Measurements from ENCODE around the gene CD7.
A peak's percentile ranks its signal among the peaks of the same experiment; 100 is the strongest.

The CD7 gene

GRCh38 chr17:82332669-82333278, 15.4 kb upstream of the CD7 start:
- in situ Hi-C loops (cut with HindIII; ENCODE audit: low sequenced_read_pairs) = no loop called here
- H3K4me3 ChIP-seq (ENCODE audit: low read depth, low read length) = peak overlapping the region; percentile 44
- peak; percentile 45 for DNase-seq (ENCODE audit: low read depth)
- TF ChIP-seq CTCF (IDR thresholded peaks at IDR 0.05; ENCODE audit: low read depth, low read length, missing control alignments) = no peak

- TF ChIP-seq CTCF (IDR thresholded peaks at IDR 0.05; ENCODE audit: low read depth, low read length, missing control alignments) = no peak
- H3K4me3 ChIP-seq (ENCODE audit: low read depth, low read length) = no peak overlapping the region
- DNase-seq (ENCODE audit: low read depth) = no peak
- in situ Hi-C loops (cut with HindIII; ENCODE audit: low sequenced_read_pairs) = no loop called here
Observed at GRCh38 chr17:82331345-82331939, 14.0 kb upstream of the CD7 start.

GRCh38 chr17:82330322-82331239, 13.2 kb upstream of the CD7 start:
- no peak for DNase-seq (ENCODE audit: low read depth)
- no peak for TF ChIP-seq CTCF (IDR thresholded peaks at IDR 0.05; ENCODE audit: low read depth, low read length, missing control alignments)
- H3K4me3 ChIP-seq (ENCODE audit: low read depth, low read length) = no peak overlapping the region
- in situ Hi-C loops (cut with HindIII; ENCODE audit: low sequenced_read_pairs) = no loop called here

- in situ Hi-C loops (cut with HindIII; ENCODE audit: low sequenced_read_pairs) = no loop called here
- H3K4me3 ChIP-seq (ENCODE audit: low read depth, low read length) = no peak overlapping the region
- no peak for DNase-seq (ENCODE audit: low read depth)
- TF ChIP-seq CTCF (IDR thresholded peaks at IDR 0.05; ENCODE audit: low read depth, low read length, missing control alignments) = no peak
Observed at GRCh38 chr17:82329683-82330321, 12.4 kb upstream of the CD7 start.

GRCh38 chr17:82328994-82329507, 11.6 kb upstream of the CD7 start:
- in situ Hi-C loops (cut with HindIII; ENCODE audit: low sequenced_read_pairs) = no loop called here
- DNase-seq (ENCODE audit: low read depth) = no peak
- H3K4me3 ChIP-seq (ENCODE audit: low read depth, low read length) = no peak overlapping the region
- TF ChIP-seq CTCF (IDR thresholded peaks at IDR 0.05; ENCODE audit: low read depth, low read length, missing control alignments) = no peak
